ENCODE data around the gene TMEM219.

Gene TMEM219

GRCh38 chr16:30006659-30007377 lies 44.9 kb downstream of the TMEM219 start:
- Histone ChIP-seq H3K4me3 (ENCODE audit: severe bottlenecking) (no peak overlapping the region), H3K4me1 (ENCODE audit: insufficient read depth, poor library complexity, severe bottlenecking) (no peaks in the 10 kb centered on the region), H3K36me3 (ENCODE audit: low read depth) (no peaks in the 10 kb centered on the region; the same call in 1 of the 2 replicates), H3K27me3 (ENCODE audit: insufficient read depth, poor library complexity, severe bottlenecking) (peaks cover 8% of the 10 kb centered on the region), H3K27ac (ENCODE audit: poor library complexity, severe bottlenecking) (no peak overlapping the region), H3K9me3 (ENCODE audit: severe bottlenecking) (no peaks in the 10 kb centered on the region)
- ATAC-seq (ENCODE audit: low read depth) (no peak), DNase-seq (ENCODE audit: low spot score) (peak; percentile 65)
- TF ChIP-seq, protein P1, sequence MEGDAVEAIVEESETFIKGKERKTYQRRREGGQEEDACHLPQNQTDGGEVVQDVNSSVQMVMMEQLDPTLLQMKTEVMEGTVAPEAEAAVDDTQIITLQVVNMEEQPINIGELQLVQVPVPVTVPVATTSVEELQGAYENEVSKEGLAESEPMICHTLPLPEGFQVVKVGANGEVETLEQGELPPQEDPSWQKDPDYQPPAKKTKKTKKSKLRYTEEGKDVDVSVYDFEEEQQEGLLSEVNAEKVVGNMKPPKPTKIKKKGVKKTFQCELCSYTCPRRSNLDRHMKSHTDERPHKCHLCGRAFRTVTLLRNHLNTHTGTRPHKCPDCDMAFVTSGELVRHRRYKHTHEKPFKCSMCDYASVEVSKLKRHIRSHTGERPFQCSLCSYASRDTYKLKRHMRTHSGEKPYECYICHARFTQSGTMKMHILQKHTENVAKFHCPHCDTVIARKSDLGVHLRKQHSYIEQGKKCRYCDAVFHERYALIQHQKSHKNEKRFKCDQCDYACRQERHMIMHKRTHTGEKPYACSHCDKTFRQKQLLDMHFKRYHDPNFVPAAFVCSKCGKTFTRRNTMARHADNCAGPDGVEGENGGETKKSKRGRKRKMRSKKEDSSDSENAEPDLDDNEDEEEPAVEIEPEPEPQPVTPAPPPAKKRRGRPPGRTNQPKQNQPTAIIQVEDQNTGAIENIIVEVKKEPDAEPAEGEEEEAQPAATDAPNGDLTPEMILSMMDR (IDR thresholded peaks at IDR 0.05; ENCODE audit: poor library complexity, severe bottlenecking): no peak

- Histone ChIP-seq H3K27me3 (ENCODE audit: insufficient read depth, poor library complexity, severe bottlenecking) (peaks cover 8% of the 10 kb centered on the region), H3K9me3 (ENCODE audit: severe bottlenecking) (no peaks in the 10 kb centered on the region), H3K27ac (ENCODE audit: poor library complexity, severe bottlenecking) (no peak overlapping the region), H3K4me1 (ENCODE audit: insufficient read depth, poor library complexity, severe bottlenecking) (no peaks in the 10 kb centered on the region), H3K36me3 (ENCODE audit: low read depth) (no peaks in the 10 kb centered on the region; the same call in 1 of the 2 replicates), H3K4me3 (ENCODE audit: severe bottlenecking) (no peak overlapping the region)
- TF ChIP-seq, protein P1 (IDR thresholded peaks at IDR 0.05; ENCODE audit: poor library complexity, severe bottlenecking): no peak
- ATAC-seq (ENCODE audit: low read depth) (no peak), DNase-seq (ENCODE audit: low spot score) (no peak)
Observed at GRCh38 chr16:30007378-30007895, 45.6 kb downstream of the TMEM219 start.

DNA sequence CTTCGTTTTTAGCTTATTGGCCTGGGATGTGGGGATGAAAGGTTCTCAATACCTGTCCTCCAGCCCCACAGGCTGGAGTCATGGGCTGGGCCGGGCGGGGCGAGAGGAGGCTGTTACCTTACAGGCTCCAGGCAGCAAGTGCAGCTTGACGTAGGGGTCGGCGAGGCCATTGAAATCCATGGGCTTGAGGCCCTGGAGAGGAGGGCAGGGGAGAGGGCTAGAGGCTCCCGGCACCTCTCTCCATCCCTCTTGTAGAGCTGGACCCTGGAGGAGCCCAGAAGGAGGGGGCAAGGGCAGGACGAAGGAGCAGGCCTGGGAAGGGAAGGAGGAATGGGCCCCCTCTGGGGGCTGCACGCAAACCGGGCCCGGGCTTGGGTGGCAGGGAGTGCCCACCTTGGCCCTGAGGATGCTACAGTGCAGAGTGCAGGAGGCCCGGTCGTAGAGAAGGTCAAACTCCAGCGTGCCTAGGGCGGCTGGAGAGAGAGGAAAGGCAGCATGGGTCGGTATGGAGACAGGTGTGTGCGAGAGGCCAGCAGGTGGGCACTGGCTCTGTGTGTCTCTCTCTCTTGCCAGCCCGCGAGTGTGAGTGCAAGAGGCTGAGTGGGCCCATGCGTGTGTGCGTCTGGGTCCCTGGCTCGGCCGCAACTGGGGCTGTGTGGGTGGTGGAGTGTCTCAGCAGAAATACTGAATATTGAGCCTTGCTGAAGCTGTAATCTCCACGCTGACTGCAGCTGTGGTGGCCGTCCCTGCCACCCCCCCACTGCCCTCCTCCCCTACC lies 47.4 kb downstream of the TMEM219 start:
- ATAC-seq (ENCODE audit: low read depth): no peak
- H3K27me3 ChIP-seq (ENCODE audit: insufficient read depth, poor library complexity, severe bottlenecking): peaks cover 8% of the 10 kb centered on the region
- no peak overlapping the region for H3K4me3 ChIP-seq (ENCODE audit: severe bottlenecking)
- H3K36me3 ChIP-seq (ENCODE audit: low read depth): no peaks in the 10 kb centered on the region; the same call in 1 of the 2 replicates
- no peaks in the 10 kb centered on the region for H3K9me3 ChIP-seq (ENCODE audit: severe bottlenecking)
- DNase-seq (ENCODE audit: low spot score): no peak
- H3K27ac ChIP-seq (ENCODE audit: poor library complexity, severe bottlenecking): no peak overlapping the region
- TF ChIP-seq, protein P1 (IDR thresholded peaks at IDR 0.05; ENCODE audit: poor library complexity, severe bottlenecking): no peak
- H3K4me1 ChIP-seq (ENCODE audit: insufficient read depth, poor library complexity, severe bottlenecking): no peaks in the 10 kb centered on the region

DNA sequence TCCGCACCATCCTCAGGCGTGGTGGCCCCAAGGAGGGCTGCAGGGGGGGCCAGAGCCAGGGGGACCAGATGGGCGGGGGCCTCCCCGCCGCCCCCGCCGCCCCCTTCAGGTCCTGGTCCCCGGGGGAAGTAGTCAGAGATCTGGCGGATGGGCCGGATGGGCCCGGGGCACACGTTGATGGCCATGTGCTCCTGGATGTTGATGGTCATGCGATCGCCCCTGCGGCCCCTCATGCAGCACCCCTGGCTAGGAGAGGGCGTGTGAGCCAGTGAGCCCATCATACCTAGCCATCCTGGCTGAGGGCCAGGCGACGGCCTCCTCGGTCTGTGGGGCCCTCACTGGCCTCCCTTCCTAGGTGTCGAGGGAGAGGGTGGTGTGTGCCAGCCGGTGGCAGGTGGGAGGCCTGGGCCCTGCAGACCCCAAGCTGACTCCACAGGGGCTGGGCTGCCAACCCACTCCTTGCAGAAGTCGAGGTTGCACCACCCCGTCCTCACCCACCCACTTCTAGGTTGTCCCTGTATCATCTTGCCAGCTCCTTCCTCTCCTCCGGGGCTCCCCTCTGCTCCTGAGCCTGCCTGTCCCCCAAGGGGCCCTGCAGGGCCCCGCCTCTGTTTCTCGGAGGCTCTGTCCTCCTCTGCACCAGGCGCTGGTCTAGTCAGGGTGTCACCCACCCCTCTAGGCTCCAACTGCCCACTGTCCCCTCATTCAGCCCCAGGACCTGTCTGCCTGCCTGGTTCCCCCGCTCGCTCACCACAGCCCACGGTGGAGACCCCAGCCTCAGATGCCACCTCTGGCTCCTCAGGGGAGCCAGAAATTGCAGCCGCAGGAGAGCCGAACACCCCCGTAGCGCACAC lies 48.3 kb downstream of the TMEM219 start:
- no peak for DNase-seq (ENCODE audit: low spot score)
- Histone ChIP-seq H3K27ac (ENCODE audit: poor library complexity, severe bottlenecking) (no peak overlapping the region), H3K9me3 (ENCODE audit: severe bottlenecking) (no peaks in the 10 kb centered on the region), H3K4me3 (ENCODE audit: severe bottlenecking) (peak overlapping the region; percentile 26), H3K27me3 (ENCODE audit: insufficient read depth, poor library complexity, severe bottlenecking) (peaks cover 8% of the 10 kb centered on the region), H3K36me3 (ENCODE audit: low read depth) (no peaks in the 10 kb centered on the region; the same call in 1 of the 2 replicates), H3K4me1 (ENCODE audit: insufficient read depth, poor library complexity, severe bottlenecking) (no peaks in the 10 kb centered on the region)
- ATAC-seq (ENCODE audit: low read depth): peak; percentile 19; the same call in 2 of the 3 replicates
- TF ChIP-seq, protein P1 (IDR thresholded peaks at IDR 0.05; ENCODE audit: poor library complexity, severe bottlenecking): no peak

Measured in RWPE2 (cell line).